Endodermal cell (in vitro differentiated cells): ENCODE data around the gene ECE1. TPM values are rescaled to one million over a fixed set of nuclear protein-coding genes. Genes with fewer than 3 reads are reported as not detected.

Experiments
- DNase-seq: peaks from one replicate; pipeline ENCODE4 v3.0.0-alpha.2; 2017
- H3K27ac ChIP-seq: 2 replicates; pipeline ENCODE4 v1.5.1; 2013; ENCODE audit warnings: mild to moderate bottlenecking, low read depth, low read length, moderate library complexity
- H3K27me3 ChIP-seq: 2 replicates; pipeline ENCODE4 v1.6.1; 2013; ENCODE audit warnings: mild to moderate bottlenecking, low read length, moderate library complexity; ENCODE audit not compliant: insufficient read depth, control insufficient read depth, poor library complexity, severe bottlenecking
- H3K36me3 ChIP-seq: 2 replicates; pipeline ENCODE4 v1.7.0; 2013; ENCODE audit warnings: mild to moderate bottlenecking, low read length, moderate library complexity; ENCODE audit not compliant: control insufficient read depth, insufficient read depth
- H3K4me1 ChIP-seq: one replicate; pipeline ENCODE4 v1.7.0; 2013; ENCODE audit warnings: low read length; ENCODE audit not compliant: control insufficient read depth, insufficient read depth
- H3K4me3 ChIP-seq: 2 replicates; pipeline ENCODE4 v1.5.1; 2013; ENCODE audit warnings: mild to moderate bottlenecking, low read length, moderate library complexity
- H3K9ac ChIP-seq: 2 replicates; pipeline ENCODE4 v1.6.1; 2013; ENCODE audit warnings: mild to moderate bottlenecking, low read length, moderate library complexity; ENCODE audit not compliant: poor library complexity, severe bottlenecking; ENCODE audit errors: extremely low read depth
- H3K9me3 ChIP-seq: 2 replicates; pipeline ENCODE4 v1.6.1; 2013; ENCODE audit warnings: mild to moderate bottlenecking, low read length, moderate library complexity; ENCODE audit not compliant: control insufficient read depth
- H3K27ac Mint-ChIP-seq: 2 replicates; pipeline ENCODE4 v1.8.0; 2020; ENCODE audit warnings: mixed read lengths
- H3K27me3 Mint-ChIP-seq: 2 replicates; pipeline ENCODE4 v1.8.0; 2021; ENCODE audit warnings: mild to moderate bottlenecking, mixed read lengths; ENCODE audit not compliant: insufficient read depth
- H3K36me3 Mint-ChIP-seq: 2 replicates; pipeline ENCODE4 v1.8.0; 2020; ENCODE audit warnings: low read depth, mixed read lengths
- H3K4me1 Mint-ChIP-seq: 2 replicates; pipeline ENCODE4 v1.8.0; 2020; ENCODE audit warnings: mixed read lengths
- H3K4me3 Mint-ChIP-seq: 2 replicates; pipeline ENCODE4 v1.8.0; 2020; ENCODE audit warnings: mild to moderate bottlenecking, moderate library complexity, mixed read lengths
- H3K9me3 Mint-ChIP-seq: 2 replicates; pipeline ENCODE4 v1.8.0; 2020; ENCODE audit warnings: mild to moderate bottlenecking, mixed read lengths
- WGBS, 2 experiments: methylation state at CpG; one replicate each; pipeline versions ENCODE4 v1.1.5 to v1.1.7; 2013; ENCODE audit warnings: missing lambda C conversion rate in 2 of 2, mixed read lengths in 1 of 2; ENCODE audit not compliant: insufficient coverage in 1 of 2, insufficient read length in 1 of 2; 5-methylcytosine and 5-hydroxymethylcytosine counted together
- total RNA-seq, 2 donors: library from RNA; stranded (reverse); fragmentation: NEBNext Ultra II Directional in 1 of 2; extraction: Animal tissue kit (Norgen Biotek cat#: 25700) in 1 of 2; gene quantifications; 2 replicates in 1 of 2; 3 replicates in 1 of 2; pipeline ENCODE4 v1.2.1, GENCODE V29; 2021
- TF ChIP-seq, protein P1 (sequence below): fragments of 200-600 bp; sonication (generic); conservative IDR thresholded peaks from 2 replicates; pipeline ENCODE4 v1.5.0; 2021; ENCODE audit warnings: antibody characterized with exemption, mild to moderate bottlenecking

The ECE1 gene
- total RNA-seq, 2 donors from 2014 or later, result 47.8 to 57.9 TPM

DNA sequence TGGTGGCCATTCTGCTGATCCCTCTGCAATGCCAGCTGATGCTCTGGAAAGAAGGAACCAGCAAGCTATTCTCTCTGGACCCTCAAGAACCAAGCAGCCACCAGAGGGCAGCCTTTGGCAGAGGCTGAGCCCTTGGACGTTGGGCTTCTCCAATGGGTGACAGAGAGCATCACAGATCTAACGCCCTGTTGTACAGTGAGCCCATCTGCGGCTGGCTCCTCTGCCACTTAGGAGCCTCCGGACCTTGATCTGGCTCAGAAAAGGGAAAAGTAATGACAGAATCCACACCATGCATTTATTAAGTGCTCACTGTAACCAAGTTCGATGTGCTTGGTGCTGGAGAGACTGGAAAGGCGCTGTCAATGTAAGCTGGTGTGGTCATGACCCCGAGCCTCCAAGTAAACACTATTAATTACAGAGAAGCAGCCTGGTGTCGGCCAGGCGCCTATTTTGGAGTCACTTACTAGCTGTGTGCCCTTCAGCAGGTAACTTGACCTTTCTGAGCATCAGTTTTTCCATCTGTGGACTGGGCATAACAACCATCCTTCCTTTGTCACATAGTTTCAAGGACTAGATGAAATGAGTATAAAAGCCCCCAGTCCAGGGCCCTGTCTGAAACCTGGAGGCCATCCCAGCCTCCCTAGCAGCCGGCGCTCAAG, 34.9 kb downstream of the ECE1 start:
- 73 to 76% methylated on average over 10 to 11 of the region's 11 CpGs for WGBS, 2 experiments
- Mint-ChIP-seq H3K4me3 (no peak overlapping the region), H3K27ac (no peak overlapping the region), H3K4me1 (no peaks in the 10 kb centered on the region), H3K27me3 (no peaks in the 10 kb centered on the region), H3K9me3 (no peaks in the 10 kb centered on the region), H3K36me3 (peaks cover 46% of the 10 kb centered on the region)
- TF ChIP-seq, protein P1, sequence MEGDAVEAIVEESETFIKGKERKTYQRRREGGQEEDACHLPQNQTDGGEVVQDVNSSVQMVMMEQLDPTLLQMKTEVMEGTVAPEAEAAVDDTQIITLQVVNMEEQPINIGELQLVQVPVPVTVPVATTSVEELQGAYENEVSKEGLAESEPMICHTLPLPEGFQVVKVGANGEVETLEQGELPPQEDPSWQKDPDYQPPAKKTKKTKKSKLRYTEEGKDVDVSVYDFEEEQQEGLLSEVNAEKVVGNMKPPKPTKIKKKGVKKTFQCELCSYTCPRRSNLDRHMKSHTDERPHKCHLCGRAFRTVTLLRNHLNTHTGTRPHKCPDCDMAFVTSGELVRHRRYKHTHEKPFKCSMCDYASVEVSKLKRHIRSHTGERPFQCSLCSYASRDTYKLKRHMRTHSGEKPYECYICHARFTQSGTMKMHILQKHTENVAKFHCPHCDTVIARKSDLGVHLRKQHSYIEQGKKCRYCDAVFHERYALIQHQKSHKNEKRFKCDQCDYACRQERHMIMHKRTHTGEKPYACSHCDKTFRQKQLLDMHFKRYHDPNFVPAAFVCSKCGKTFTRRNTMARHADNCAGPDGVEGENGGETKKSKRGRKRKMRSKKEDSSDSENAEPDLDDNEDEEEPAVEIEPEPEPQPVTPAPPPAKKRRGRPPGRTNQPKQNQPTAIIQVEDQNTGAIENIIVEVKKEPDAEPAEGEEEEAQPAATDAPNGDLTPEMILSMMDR, result peak; percentile 95
- no peak overlapping the region for H3K9ac ChIP-seq
- peak; percentile 98 for DNase-seq
- peaks cover 9% of the 10 kb centered on the region for H3K36me3 ChIP-seq
- no peaks in the 10 kb centered on the region for H3K4me1 ChIP-seq
- no peak overlapping the region for H3K4me3 ChIP-seq
- no peaks in the 10 kb centered on the region for H3K27me3 ChIP-seq
- no peaks in the 10 kb centered on the region for H3K9me3 ChIP-seq
- H3K27ac ChIP-seq, result no peak overlapping the region

DNA sequence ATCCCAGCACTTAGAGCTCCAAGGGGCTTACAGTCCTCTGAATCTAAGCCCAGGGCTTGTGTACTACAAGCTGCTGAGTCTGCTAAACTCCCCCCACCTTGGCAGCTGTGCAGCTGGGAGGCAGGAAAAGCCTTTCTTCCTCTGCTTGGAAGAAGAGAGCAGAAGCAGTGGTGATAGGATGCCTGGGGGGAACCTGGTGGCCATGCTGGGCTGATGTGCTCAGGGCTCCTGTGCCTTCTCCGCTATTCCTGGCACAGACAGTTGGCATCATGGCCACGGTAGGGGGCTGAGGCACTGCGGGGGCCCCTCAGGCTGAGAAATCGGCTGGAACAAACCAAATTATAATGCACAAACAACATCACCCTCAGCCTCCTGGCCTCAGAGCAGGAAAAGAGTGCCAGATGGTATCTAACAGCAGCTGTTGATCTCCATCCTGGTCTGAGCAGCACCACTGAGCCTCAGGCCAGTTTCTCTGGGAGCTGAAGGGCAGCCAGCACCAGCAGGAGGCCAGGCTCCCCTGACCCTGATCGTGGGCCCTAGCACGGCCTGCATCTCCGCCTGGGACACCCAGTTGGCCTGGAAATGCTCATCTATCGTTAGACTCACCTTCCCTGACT, 35.8 kb downstream of the ECE1 start:
- no peak for DNase-seq
- no peak overlapping the region for H3K4me3 ChIP-seq
- TF ChIP-seq, protein P1, result no peak
- Mint-ChIP-seq H3K27ac (no peak overlapping the region), H3K27me3 (no peaks in the 10 kb centered on the region), H3K36me3 (peaks cover 45% of the 10 kb centered on the region), H3K4me1 (no peaks in the 10 kb centered on the region), H3K4me3 (no peak overlapping the region), H3K9me3 (no peaks in the 10 kb centered on the region)
- 89 to 92% methylated on average over 5 to 8 of the region's 8 CpGs for WGBS, 2 experiments
- H3K27ac ChIP-seq, result peak overlapping the region; percentile 87
- no peak overlapping the region for H3K9ac ChIP-seq
- H3K36me3 ChIP-seq, result peaks cover 9% of the 10 kb centered on the region
- no peaks in the 10 kb centered on the region for H3K4me1 ChIP-seq
- no peaks in the 10 kb centered on the region for H3K9me3 ChIP-seq
- H3K27me3 ChIP-seq, result no peaks in the 10 kb centered on the region

DNA sequence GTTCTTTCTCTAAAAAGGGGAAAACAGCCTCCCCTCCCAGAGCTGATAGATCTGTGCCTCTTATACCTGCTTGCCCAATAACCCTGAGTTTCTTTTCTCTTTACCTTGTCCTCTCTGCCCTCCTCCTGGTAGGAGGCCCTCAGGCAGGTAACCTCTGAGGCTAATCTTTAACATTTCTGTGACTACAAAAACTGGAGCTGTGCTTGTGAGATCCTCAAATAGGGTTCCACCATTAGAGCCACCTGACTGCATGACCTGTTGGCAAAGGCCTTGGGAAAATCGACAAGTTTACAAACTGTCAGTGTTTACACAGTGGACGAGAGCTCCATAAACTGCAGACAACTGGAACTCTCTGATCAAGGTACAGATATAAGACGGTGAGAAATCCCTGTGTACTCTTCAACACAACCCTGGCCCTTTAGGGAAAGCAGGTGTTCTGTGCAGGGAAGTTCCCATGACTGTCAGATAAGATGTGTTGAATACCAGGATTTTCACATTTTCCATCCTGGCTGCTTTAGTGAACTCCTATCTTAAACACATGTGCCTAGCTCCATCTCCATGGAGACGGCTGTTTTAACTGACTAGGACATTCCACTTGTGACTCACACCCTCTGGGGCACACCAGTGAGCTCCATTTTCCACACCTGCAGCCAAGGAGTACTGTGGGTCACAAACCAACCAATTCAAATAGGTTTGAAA, 38.3 kb downstream of the ECE1 start:
- Mint-ChIP-seq H3K36me3 (peaks cover 29% of the 10 kb centered on the region), H3K4me1 (no peaks in the 10 kb centered on the region), H3K27me3 (no peaks in the 10 kb centered on the region), H3K4me3 (no peak overlapping the region), H3K27ac (peak overlapping the region; percentile 16), H3K9me3 (no peaks in the 10 kb centered on the region)
- Histone ChIP-seq H3K27me3 (no peaks in the 10 kb centered on the region), H3K4me3 (no peak overlapping the region), H3K4me1 (no peaks in the 10 kb centered on the region), H3K9me3 (no peaks in the 10 kb centered on the region), H3K9ac (no peak overlapping the region), H3K36me3 (peaks cover 9% of the 10 kb centered on the region), H3K27ac (no peak overlapping the region)
- DNase-seq, result no peak
- TF ChIP-seq, protein P1, result no peak
- 85 to 91% methylated on average over 3 to 4 of the region's 4 CpGs for WGBS, 2 experiments
